Lower leg skin (tissue), 3 donors: ENCODE measurements around the gene CEBPZ.

Experiments
- POLR2A ChIP-seq, 2 donors: fragments of 450-650 bp; IDR thresholded peaks; one replicate each; pipeline ENCODE4 v1.6.1; 2016 to 2017; ENCODE audit warnings: antibody characterized with exemption in 2 of 2, mild to moderate bottlenecking in 1 of 2, moderate library complexity in 1 of 2
- TF ChIP-seq, protein P1 (sequence below), 3 donors: fragments of 450-650 bp; IDR thresholded peaks; one replicate each; pipeline ENCODE4 v1.5.1; 2016; ENCODE audit warnings: antibody characterized with exemption in 3 of 3, mild to moderate bottlenecking in 3 of 3, moderate library complexity in 2 of 3

DNA sequence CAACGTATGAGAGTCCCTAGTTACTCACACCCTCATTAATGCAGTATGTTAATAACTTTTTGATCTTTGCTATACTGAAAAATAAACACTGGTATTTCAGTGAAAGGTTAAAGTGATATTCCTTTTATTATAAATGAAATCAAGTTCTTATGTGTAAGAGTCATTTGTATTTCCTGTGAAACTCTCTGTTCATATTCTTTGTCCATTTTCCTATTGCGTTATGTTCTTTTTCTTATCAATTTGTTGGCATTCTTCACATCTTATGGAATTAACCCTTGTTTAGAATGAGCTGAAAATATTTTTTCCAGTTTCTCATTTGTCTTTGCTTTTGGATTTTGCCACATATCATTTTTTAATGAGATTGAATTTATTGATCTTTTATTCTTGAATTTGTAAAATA, 44.9 kb upstream of the CEBPZ start:
- TF ChIP-seq, protein P1, sequence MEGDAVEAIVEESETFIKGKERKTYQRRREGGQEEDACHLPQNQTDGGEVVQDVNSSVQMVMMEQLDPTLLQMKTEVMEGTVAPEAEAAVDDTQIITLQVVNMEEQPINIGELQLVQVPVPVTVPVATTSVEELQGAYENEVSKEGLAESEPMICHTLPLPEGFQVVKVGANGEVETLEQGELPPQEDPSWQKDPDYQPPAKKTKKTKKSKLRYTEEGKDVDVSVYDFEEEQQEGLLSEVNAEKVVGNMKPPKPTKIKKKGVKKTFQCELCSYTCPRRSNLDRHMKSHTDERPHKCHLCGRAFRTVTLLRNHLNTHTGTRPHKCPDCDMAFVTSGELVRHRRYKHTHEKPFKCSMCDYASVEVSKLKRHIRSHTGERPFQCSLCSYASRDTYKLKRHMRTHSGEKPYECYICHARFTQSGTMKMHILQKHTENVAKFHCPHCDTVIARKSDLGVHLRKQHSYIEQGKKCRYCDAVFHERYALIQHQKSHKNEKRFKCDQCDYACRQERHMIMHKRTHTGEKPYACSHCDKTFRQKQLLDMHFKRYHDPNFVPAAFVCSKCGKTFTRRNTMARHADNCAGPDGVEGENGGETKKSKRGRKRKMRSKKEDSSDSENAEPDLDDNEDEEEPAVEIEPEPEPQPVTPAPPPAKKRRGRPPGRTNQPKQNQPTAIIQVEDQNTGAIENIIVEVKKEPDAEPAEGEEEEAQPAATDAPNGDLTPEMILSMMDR (IDR thresholded peaks at IDR 0.05), result no peak
- TF ChIP-seq POLR2A (IDR thresholded peaks at IDR 0.05), result no peak
